K562 (cell line): Measurements from ENCODE around the gene CCNC. TPM values are rescaled to one million over a fixed set of nuclear protein-coding genes. Genes with fewer than 3 reads are reported as not detected.

Source experiments
- CREM ChIP-seq: IDR thresholded peaks from 2 replicates; pipeline ENCODE4 v1.6.1; 2014; ENCODE audit warnings: antibody characterized with exemption, low read depth
- ESRRA ChIP-seq: fragments of 450-650 bp; IDR thresholded peaks from 2 replicates; pipeline ENCODE4 v1.6.1; 2014; ENCODE audit warnings: low read depth, mild to moderate bottlenecking, moderate library complexity, borderline replicate concordance
- FOS ChIP-seq: IDR thresholded peaks from 3 replicates; pipeline ENCODE4 v1.6.1; 2011; ENCODE audit not compliant: insufficient read length; ENCODE audit errors: extremely low read depth
- PRPF4 ChIP-seq: fragments of 200-400 bp; formaldehyde crosslinking; IDR thresholded peaks from one replicate; pipeline ENCODE4 v1.6.1; 2017; ENCODE audit warnings: low read length, low read depth, mild to moderate bottlenecking; ENCODE audit not compliant: insufficient read depth, poor library complexity, severe bottlenecking
- RHOXF2B ChIP-seq: fragments of 250-450 bp; sonication (Bioruptor Pico); conservative IDR thresholded peaks from 2 replicates; pipeline ENCODE4 v1.5.1; 2021
- SIX5 ChIP-seq, 2 experiments: IDR thresholded peaks; 2 replicates each; pipeline ENCODE4 v1.6.1; 2011; ENCODE audit warnings: low read length in 2 of 2, borderline replicate concordance in 1 of 2, low read depth in 1 of 2, mild to moderate bottlenecking in 1 of 2, moderate library complexity in 1 of 2; ENCODE audit not compliant: insufficient read depth in 1 of 2
- SMARCE1 ChIP-seq: fragments of 450-650 bp; IDR thresholded peaks from 2 replicates; pipeline ENCODE4 v1.7.1; 2016; ENCODE audit warnings: mild to moderate bottlenecking
- TCF7 ChIP-seq: sonication (generic); IDR thresholded peaks from 2 replicates; pipeline ENCODE4 v1.6.1; 2016; ENCODE audit warnings: antibody characterized with exemption, borderline replicate concordance
- TFAM ChIP-seq: fragments of 250-450 bp; sonication (Bioruptor Pico); conservative IDR thresholded peaks from 2 replicates; pipeline ENCODE4 v1.5.0; 2021; ENCODE audit warnings: mild to moderate bottlenecking, moderate library complexity
- U2AF1 ChIP-seq: fragments of 200-400 bp; formaldehyde crosslinking; optimal IDR thresholded peaks from 2 replicates; pipeline ENCODE3; 2017; ENCODE audit warnings: mild to moderate bottlenecking, low read depth, low read length, moderate library complexity
- ZNF175 ChIP-seq: fragments of 200-800 bp; sonication (Bioruptor generic); IDR thresholded peaks from 2 replicates; pipeline ENCODE4 v1.6.1; 2016; ENCODE audit warnings: low read depth, mild to moderate bottlenecking, missing genetic modification characterization, missing compliant biosample characterization
- ZNF263 ChIP-seq: sonication (generic); formaldehyde crosslinking; IDR thresholded peaks from 2 replicates; pipeline ENCODE4 v1.8.0; 2022; ENCODE audit warnings: mild to moderate bottlenecking, missing genetic modification reagents, borderline replicate concordance
- ZNF586 ChIP-seq: fragments of 450-650 bp; formaldehyde crosslinking; conservative IDR thresholded peaks from 2 replicates; pipeline ENCODE4 v1.4.0; 2020; ENCODE audit warnings: mild to moderate bottlenecking, moderate library complexity
- ZNF696 ChIP-seq: fragments of 250-450 bp; sonication (Bioruptor Pico); conservative IDR thresholded peaks from 2 replicates; pipeline ENCODE4 v1.4.0; 2020; ENCODE audit warnings: mild to moderate bottlenecking, moderate library complexity
- polyA plus RNA-seq, 8 experiments: library from polyadenylated mRNA; depleted of rRNA in 4 of 8; stranded (reverse) in 5 of 8; unstranded in 3 of 8; fragments of >200 nt; fragmentation: Nextera tagmentation in 2 of 8; fragmentation: Illumina TruSeq in 1 of 8; extraction: Ambion mirVana in 2 of 8; extraction: Trizol in 1 of 8; gene quantifications; 2 replicates each; pipeline versions ENCODE4 v1.2.1 to v1.2.3, GENCODE V29; 2011 to 2014; ENCODE audit warnings: inconsistent platforms in 1 of 8, missing spikeins in 1 of 8
- total RNA-seq, 7 experiments: library from RNA; depleted of rRNA in 6 of 7; stranded (reverse); fragments of >200 nt in 6 of 7; fragmentation: Illumina TruSeq in 2 of 7; extraction: Trizol in 2 of 7; gene quantifications; 2 replicates each; pipeline versions ENCODE4 v1.2.1 to v1.2.3, GENCODE V29; 2011 to 2021; ENCODE audit warnings: low replicate concordance in 1 of 7
- TF ChIP-seq, protein P1 (sequence below), 2 experiments: fragments of 450-650 bp in 1 of 2; IDR thresholded peaks; 2 replicates each; pipeline ENCODE4 v1.6.1; 2011 to 2017; ENCODE audit warnings: low read depth in 2 of 2, antibody characterized with exemption in 1 of 2, borderline replicate concordance in 1 of 2, low read length in 1 of 2, mild to moderate bottlenecking in 1 of 2, mixed read lengths in 1 of 2; ENCODE audit not compliant: control insufficient read depth in 1 of 2
- TF ChIP-seq, protein P2 (sequence below): sonication (generic); formaldehyde crosslinking; IDR thresholded peaks from 2 replicates; pipeline ENCODE4 v1.8.1; 2023; ENCODE audit warnings: mild to moderate bottlenecking, missing genetic modification reagents, moderate library complexity
- TF ChIP-seq, protein P3 (sequence below): fragments of 450-650 bp; IDR thresholded peaks from 2 replicates; pipeline ENCODE4 v1.6.1; 2017; ENCODE audit warnings: antibody characterized with exemption
- TF ChIP-seq, protein P4 (sequence below): sonication (generic); formaldehyde crosslinking; IDR thresholded peaks from 2 replicates; pipeline ENCODE4 v1.8.1; 2023; ENCODE audit warnings: mild to moderate bottlenecking, missing genetic modification reagents

Gene CCNC
- total and polyA plus RNA-seq, 9 of the 15 experiments (the other 6 are each of a cell fraction or from before 2014, with no cell fraction given) = 68.7 to 177 (median 99.6) TPM

DNA sequence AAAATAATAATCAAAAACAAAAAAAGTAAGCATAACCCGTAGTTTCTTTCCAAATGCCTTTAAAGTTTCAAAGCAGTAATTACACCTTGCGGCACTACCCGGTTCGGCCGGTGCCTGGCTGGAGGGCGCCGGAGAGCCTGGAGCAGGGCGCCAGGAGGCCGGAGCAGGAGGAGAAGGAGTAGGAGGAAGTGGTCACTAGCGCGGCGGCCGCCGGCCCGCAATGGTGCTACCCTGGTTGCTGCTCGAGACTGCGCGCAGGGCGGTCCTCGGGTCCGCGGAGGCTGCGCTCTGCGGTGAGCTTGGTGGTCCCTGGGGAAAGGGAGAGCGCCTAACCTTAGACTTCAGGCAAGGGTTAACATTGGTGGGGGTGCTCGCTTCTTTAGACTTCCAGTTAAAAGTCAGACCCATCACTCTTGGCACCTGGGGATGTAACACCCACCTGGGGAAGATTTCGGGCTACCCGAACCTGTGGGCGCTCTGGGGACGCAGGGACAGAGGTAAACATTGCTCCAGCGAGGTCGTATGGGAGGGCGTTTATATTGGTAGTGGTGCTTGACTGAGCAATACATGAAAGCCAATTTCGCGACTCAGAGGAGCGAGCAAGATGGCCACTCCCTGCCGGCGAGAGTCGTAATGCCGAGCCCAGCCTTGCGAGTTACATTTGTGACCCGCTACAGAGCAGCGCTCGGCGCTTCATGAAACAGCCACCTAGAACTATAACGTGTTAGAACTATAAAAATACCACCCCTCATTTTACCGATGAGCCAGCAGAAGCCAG, 47.4 kb downstream of the CCNC start (continued):
- TF ChIP-seq U2AF1 = no peak
- 0 out of 2 replicates have a peak, but pooled peaks have one; percentile 21 for TF ChIP-seq SMARCE1
- TF ChIP-seq ZNF586 (CRISPR knock-in tag) = no peak
- TF ChIP-seq, protein P1, sequence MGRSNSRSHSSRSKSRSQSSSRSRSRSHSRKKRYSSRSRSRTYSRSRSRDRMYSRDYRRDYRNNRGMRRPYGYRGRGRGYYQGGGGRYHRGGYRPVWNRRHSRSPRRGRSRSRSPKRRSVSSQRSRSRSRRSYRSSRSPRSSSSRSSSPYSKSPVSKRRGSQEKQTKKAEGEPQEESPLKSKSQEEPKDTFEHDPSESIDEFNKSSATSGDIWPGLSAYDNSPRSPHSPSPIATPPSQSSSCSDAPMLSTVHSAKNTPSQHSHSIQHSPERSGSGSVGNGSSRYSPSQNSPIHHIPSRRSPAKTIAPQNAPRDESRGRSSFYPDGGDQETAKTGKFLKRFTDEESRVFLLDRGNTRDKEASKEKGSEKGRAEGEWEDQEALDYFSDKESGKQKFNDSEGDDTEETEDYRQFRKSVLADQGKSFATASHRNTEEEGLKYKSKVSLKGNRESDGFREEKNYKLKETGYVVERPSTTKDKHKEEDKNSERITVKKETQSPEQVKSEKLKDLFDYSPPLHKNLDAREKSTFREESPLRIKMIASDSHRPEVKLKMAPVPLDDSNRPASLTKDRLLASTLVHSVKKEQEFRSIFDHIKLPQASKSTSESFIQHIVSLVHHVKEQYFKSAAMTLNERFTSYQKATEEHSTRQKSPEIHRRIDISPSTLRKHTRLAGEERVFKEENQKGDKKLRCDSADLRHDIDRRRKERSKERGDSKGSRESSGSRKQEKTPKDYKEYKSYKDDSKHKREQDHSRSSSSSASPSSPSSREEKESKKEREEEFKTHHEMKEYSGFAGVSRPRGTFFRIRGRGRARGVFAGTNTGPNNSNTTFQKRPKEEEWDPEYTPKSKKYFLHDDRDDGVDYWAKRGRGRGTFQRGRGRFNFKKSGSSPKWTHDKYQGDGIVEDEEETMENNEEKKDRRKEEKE (IDR thresholded peaks at IDR 0.05; ENCODE audit: borderline replicate concordance in 1 of 2, control insufficient read depth in 1 of 2, low read depth in 2 of 2, low read length in 1 of 2) = 0 out of 4 replicates have a peak, but pooled peaks of 1 of the 2 experiments have one; percentile 21
- peak; percentile 62; the same call in 1 of the 2 replicates for TF ChIP-seq TCF7
- no peak for TF ChIP-seq ZNF175 (CRISPR knock-in tag)
- no peak for TF ChIP-seq ZNF696
- TF ChIP-seq, protein P2, sequence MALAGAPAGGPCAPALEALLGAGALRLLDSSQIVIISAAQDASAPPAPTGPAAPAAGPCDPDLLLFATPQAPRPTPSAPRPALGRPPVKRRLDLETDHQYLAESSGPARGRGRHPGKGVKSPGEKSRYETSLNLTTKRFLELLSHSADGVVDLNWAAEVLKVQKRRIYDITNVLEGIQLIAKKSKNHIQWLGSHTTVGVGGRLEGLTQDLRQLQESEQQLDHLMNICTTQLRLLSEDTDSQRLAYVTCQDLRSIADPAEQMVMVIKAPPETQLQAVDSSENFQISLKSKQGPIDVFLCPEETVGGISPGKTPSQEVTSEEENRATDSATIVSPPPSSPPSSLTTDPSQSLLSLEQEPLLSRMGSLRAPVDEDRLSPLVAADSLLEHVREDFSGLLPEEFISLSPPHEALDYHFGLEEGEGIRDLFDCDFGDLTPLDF (CRISPR knock-in tag) = no peak
- TF ChIP-seq RHOXF2B (CRISPR knock-in tag) = no peak
- no peak for TF ChIP-seq PRPF4
- no peak for TF ChIP-seq TFAM (CRISPR knock-in tag)
- peak; percentile 48; the same call in 1 of the 2 replicates for TF ChIP-seq ESRRA
- TF ChIP-seq CREM = peak; percentile 79
- TF ChIP-seq, protein P3, sequence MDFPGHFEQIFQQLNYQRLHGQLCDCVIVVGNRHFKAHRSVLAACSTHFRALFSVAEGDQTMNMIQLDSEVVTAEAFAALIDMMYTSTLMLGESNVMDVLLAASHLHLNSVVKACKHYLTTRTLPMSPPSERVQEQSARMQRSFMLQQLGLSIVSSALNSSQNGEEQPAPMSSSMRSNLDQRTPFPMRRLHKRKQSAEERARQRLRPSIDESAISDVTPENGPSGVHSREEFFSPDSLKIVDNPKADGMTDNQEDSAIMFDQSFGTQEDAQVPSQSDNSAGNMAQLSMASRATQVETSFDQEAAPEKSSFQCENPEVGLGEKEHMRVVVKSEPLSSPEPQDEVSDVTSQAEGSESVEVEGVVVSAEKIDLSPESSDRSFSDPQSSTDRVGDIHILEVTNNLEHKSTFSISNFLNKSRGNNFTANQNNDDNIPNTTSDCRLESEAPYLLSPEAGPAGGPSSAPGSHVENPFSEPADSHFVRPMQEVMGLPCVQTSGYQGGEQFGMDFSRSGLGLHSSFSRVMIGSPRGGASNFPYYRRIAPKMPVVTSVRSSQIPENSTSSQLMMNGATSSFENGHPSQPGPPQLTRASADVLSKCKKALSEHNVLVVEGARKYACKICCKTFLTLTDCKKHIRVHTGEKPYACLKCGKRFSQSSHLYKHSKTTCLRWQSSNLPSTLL = no peak
- no peak for TF ChIP-seq FOS
- no peak for TF ChIP-seq ZNF263 (CRISPR knock-in tag)
- TF ChIP-seq, protein P4, sequence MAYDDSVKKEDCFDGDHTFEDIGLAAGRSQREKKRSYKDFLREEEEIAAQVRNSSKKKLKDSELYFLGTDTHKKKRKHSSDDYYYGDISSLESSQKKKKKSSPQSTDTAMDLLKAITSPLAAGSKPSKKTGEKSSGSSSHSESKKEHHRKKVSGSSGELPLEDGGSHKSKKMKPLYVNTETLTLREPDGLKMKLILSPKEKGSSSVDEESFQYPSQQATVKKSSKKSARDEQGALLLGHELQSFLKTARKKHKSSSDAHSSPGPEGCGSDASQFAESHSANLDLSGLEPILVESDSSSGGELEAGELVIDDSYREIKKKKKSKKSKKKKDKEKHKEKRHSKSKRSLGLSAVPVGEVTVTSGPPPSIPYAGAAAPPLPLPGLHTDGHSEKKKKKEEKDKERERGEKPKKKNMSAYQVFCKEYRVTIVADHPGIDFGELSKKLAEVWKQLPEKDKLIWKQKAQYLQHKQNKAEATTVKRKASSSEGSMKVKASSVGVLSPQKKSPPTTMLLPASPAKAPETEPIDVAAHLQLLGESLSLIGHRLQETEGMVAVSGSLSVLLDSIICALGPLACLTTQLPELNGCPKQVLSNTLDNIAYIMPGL (CRISPR knock-in tag) = peak; percentile 39; the same call in 1 of the 2 replicates
- TF ChIP-seq SIX5 (IDR thresholded peaks at IDR 0.05; ENCODE audit: borderline replicate concordance in 1 of 2, insufficient read depth in 1 of 2, low read depth in 1 of 2, low read length in 2 of 2) = no peak
